CD4-positive, alpha-beta T cell treated with Interleukin-6 at 100 ng/mL for 8 hours (primary cell): ENCODE measurements around the gene CMSS1.

Experiments
- DNase-seq: peaks from one replicate; pipeline ENCODE4 v3.0.0-alpha.2; 2020; ENCODE audit warnings: mixed read lengths, low spot score

Gene CMSS1

DNA sequence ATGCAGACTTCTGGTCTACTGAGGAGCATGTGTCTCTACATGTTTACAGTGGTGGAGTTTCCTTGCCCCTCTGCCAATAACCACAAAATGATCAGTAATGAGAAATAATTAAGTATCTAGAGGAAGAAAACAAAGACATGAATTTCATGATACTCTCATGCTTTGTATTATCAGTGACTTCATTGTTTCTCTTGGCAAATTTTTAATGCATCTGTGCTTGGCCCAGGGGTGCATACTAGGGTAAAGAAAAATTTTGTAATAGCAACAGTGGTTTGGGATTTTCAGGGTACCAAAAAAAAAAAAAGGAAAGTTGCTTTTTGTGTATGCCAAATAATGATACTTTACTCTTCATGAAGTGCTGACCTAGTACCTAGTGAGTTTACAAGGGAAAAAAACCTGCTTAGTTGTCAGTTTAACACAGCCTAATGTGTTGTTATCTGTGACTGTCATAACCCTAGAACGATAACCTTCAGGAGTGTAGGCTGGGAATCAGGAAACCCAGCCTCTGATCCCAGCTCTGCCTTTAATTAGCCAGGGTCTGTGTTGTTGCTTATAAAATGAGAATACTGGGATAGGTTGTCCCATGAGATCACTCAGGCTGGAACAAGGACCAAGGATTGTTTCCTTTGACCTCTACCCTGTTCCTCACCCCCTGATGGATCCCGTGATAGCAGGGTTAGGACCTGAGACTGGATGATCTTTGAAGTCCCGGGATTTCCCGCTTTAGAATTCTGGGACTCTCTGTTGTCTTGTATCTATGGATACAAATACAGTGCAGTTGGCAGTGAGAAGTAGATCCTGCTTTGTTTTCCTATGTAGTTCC lies 117.5 kb downstream of the CMSS1 start:
- DNase-seq: no peak

DNA sequence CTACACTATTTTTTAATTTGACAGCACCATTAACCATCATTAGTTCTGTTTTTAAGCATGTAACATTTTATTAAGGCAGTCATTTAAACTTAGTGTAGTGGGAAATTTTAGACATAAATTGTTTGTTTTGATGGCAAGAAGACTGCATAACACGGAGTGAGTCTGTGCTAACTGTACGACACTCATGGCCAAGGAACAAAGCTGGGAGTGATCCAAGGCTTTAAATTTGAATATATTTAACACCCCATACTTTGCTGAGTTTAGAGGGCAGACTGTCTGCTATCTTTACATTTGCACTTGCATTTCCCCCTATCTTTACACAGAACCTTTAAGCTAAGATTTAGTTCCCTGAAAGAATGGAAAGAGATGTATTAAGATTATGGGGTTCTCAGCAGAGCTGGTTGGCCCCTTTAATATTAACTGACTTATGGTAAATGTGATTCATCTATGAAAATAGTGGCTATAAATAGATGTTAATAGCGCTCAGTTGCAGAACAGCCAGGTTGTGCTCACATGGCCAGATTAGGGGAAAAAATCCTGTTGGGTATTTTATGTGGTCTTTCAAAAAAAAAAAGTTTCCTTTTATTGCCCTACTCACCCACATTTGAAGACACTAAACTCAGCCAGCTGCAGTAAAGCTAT lies 120.7 kb downstream of the CMSS1 start:
- DNase-seq: no peak

DNA sequence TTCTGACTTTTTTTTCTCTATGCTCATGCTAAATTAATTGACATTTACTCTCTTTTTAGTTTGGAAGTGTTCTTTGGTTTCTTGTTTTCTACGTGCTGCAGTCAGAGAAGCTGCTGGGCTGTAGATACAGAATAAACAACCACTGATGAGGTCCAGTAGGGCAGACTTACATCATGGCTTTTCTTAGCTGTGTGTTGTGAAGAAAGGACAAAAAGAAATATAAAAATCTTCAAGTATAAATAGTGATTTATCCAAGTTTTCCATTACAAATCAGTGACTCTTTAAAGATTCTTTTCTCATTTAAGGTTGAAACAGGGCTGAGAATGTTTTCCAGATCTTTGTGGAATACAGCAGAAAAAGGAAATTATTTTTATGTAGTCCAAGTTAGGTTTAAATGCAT lies 122.2 kb downstream of the CMSS1 start:
- no peak for DNase-seq

DNA sequence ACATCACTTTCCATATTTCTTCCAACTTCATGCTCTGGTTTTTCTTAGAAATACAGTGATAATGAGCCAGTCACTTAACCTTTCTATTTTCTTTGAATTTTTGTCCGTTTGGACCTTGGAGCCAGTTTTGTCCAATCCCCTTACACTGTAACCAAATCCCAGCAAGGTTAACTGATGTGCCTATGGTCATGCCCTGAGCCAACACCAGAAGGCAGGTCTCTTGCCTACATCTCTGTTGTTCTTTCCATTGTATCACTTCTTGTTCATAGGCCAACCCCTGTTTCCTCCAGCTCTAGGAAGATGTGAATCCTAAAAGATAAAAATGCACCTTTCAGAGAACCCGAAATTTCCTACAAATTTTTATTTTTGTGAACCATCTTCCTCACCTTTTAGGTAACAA lies 122.7 kb downstream of the CMSS1 start:
- DNase-seq: no peak

DNA sequence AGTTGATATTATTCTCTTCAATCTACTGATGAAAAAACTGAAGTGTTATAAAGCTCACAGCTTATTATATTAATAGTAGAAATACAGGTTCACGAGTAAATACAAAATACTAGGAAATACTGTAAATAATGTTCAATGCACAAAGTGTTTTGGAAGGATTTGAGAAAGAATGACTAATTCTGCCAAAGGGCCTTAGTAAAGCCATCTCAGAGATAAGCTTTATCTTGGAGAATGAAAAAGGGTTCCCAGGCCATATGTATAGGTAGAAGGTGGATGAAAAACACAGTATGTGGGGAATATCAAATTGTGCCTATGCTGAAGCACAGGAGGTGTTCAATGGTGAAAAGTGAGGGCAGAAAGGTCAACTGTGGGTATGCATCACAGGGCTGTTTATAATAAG lies 123.5 kb downstream of the CMSS1 start:
- no peak for DNase-seq

DNA sequence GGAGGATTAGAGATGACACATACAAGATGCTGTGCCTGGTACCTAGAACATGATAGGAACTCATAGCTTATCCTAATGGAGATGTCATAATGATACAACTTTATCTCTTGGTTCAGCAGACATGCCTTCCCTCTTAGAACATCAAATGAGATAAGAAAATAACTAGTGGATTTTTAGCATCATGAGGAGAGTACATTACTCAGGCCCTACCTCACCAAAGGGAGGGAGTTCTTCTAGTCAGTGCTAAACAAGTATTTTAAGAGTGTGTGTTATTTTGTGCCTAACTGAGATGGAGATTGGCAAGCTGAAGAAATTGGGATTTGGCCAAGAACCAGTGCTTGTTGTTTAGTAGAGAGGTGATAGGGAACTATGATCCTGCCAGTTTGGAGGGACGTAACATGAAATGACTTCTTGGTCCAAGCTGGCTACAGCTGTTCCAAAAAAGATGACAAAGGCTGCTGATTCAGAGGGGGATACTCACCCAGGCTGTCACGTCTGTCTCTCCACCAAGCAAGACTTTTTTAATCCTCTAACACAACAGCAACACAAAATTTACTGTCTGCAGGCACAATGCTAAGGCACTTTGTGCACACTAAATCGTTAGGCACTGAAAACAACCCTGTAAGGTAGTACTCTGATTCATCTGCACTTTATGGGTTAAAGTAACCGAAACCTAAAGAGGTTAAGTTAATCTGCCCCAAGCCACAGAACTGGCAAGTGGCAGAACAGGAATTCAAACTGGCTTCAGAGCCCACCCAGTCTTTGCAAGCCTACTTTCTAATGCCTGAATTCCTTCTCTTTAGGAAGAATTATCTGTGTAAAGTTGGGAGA lies 126.5 kb downstream of the CMSS1 start:
- DNase-seq: no peak

DNA sequence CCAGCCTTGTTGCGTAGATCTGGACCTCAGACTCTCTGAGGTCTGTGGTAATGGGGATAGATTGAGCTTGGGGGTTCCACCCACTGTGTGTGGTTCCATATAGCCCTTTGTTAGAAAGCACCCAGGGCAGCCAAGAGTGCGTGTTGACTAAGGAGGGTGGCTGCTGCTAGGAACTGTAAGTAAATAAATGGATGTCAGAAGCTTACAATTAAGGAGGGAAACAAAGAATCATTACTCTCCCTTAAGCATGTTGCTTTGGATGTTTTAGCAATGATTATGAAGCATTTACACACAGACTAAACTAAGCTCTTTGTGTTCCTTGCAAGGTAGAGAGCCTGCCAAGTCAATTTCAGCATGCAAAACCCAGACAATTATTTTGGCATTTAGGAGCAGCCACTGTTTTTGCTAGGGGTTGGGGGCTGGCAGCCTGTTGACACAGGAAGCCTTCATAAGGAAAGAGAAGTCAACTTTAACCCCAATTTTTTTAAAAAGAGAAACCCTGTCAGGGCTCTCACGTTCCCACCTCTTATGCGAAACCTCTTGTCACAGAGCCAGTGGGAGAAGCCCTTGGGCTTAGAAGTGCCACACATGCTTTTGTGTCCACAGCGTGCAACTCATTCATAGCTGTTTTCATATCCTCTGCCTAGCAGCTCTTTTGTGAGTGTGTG lies 127.8 kb downstream of the CMSS1 start:
- DNase-seq: no peak

DNA sequence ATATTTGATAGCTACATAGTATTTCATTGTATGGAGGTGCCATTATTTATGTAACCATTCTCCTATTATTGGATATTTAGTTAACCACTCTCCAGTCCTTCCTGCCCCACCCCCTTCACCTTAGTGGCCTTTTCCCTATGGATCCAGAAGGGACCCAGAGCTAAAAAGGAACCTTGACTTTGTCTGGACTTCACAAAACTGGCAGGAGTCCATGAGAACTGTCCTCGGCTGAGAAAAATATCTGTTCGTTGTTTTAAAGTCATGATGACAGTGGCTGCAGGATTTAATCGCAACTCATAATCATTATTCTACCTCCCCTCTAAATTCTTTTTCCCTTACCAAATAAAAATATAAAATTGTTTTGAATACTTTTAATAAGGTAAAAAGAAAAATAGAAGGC lies 129.7 kb downstream of the CMSS1 start:
- no peak for DNase-seq

DNA sequence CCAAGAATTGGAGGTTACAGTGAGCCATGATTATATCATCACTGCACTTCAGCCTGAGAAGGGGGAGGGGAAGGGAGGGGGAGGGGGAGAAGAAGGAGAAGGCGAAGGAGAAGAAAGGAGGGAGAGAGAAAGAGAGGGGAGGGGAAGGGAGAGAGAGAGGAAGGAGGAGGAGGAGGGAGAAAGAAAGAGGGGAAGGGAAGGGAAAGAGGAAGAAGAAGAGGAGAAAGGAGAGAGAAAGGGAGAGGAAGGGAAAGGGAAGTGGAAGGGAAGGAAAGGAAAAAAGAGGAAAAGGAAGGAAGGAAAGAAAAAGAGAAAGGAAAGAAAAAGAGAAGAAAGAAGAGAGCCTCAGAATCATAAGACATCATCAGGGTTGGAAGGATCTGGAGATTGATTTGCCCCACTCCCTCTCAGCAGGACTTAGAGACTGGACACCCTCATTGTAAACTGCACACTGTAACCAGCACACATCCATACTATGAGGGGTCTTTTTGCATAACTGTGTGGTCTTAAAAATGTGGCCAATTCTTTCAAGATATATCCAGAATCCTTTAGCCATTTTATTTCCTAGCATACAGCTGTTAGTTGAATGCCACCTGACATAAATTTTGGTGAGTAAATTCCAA lies 130.9 kb downstream of the CMSS1 start:
- DNase-seq: no peak

DNA sequence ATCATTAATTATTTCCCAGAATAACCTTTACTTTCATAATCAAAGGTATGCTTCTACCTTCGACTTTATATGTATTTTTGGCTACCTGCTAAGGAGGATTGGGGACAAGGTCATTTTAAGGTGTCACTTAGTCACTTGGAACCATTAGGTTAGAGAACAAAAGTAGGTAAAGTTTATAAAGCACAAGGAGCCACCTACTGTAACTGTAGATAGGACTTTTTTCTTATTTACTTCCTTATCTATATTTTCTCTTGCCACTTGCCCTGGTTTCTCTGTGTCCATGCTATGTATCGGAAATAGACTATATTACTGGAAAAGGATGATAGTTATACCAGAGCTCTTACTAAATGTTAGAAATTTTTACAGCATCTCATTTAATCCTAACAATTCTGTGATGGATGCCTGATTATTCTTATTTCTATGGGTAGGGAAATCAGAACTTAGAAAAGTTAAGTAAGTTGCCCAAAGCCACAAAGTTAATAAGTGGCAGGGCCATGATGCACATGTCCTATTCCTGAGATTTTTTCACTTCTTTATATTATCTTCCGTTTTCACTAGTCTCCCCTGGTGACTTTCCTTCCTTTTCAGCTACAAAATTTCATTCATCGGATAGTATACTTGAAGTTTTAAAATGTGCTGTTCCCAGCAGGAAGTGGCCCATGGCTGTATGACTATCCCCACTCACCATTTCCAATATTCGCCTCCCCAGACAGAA lies 132.5 kb downstream of the CMSS1 start:
- no peak for DNase-seq

DNA sequence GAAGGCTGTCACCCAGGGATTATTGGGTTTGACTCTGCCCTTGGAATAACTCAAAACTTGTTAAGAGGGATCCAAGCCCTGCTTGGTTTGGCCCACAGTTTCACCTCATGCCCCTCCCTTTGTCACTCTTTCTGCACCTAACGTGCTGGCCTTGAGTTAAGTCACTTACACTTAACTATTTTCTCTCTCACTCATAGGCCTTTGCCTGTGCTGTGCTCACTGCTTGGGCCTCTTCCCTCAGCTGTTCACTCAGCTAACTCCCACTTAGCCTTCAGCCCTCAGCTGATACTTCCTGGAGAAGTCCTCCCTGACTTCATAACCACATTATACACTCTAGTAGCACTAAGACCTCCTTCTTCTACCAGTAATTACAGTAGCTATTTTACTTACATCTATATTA lies 133.3 kb downstream of the CMSS1 start:
- no peak for DNase-seq

DNA sequence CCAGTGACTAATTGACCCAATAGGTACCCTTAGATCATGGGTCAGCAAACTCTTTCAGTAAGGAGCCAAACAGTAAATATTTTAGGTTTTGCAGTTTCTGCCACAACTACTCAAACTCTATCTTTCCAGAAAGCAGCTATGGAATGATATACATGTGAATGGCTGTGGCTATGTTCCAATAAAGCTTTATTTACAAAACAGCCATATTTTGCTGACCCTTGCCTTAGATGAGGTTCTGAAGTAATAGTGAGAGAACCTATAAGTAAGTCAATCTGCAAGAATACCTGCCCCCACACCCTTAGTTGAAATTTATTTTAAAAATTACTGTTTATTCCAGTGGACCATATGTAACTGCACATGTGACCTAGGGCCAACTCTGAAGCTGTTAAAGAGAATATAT lies 134.0 kb downstream of the CMSS1 start:
- DNase-seq: no peak

DNA sequence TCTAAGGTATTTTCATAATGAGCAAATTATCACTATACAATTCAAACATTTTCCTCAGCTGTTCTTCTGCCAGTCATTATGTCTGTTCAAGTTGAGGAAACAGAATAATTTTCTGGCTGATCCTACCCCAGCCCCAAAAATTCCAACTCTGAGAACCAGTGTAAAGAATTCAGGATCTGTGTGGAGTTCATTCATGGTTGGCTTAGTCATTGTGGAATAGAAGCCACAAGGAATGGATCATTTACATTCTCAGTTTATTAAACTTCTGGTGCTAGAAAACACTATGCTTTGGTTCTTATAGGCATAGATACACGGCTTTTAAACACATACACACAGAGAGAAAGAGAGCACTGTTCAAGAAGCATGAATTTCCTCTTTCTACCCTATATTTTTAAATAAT lies 134.6 kb downstream of the CMSS1 start:
- no peak for DNase-seq

DNA sequence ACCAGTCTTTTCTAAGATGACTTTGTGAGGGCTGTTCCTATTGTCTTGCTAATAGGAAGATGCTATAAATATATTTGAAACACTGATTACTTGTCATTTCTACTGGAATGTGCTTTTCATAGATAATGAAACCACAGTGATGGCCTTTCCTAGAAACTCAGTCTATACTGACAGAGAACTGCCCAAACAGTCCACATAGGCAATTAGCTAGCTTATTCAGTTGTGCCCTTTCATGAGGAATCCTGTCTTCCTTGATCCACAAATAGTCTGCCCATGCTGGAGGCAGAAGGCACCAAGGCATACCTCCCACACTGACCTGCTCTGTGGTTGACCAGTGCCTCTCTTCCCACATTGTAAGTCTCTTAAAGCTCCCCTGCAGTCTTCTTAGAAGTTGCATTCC lies 135.9 kb downstream of the CMSS1 start:
- DNase-seq: no peak

DNA sequence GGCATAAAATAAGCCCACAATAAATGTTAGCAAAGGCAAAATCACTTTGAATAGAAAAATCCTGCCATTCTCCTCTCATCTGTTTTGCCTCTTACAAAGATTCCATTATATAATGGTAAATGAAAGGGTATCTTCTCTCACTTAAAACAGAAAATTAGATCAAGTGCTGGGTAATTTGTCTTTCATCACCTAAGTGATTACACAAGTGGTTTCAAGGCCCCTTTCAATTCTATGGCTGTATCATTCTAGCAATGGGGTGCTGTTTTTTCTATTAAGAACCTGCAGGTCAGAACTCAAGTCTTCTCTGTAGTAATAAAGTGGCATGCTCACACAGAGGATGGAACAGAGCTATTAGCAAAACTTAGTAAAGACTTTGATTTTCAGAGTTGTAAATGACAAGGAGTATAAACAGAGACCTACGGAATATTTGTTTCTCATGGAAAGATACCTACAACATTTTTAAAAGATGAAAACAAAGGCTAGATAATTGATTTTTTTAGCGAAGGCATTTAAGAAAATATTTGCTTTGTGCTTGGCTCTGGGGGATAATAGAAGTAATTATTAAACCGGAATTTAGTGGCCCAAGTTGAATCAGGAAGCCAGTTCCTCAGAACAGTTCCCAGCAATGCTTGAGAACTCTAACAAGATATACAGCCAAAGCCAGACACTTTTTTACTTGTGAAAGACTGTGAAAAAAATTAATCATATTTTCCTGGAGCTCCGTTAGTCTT lies 137.4 kb downstream of the CMSS1 start:
- no peak for DNase-seq

DNA sequence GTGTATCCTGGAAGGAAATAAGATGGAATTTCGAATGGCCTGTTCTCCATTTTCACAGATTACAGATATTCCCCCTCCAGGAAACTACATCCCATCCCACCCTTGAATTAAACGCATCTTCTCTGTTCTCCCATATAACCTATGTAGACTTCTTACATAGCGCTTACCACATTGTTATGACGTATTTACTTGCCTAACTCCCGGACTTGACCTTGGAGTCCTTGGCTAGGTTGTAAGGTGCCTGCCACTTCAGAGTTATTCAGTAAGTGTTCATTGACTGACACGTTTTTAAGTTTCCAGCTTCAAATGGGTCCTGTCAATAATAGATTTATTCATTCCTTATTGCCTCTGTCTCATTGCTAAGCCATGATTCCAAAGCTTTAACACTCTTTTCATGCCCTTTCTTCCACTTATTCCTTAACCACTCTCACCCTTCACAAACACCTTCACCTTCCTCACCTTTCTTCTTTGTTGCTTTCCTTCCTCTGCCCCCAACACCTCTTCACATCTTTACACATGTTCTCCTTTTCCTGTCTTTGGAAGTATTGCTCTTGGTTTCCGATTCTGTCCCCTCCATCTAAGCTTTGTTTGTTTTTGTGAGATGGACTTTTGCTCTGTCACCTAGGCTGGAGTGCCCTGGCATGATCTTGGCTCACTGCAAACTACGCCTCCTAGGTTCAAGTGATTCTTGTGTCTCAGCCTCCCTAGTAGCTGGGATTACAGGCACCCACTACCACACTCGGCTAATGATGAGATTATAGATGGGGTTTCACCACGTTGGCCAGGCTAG lies 138.3 kb downstream of the CMSS1 start:
- no peak for DNase-seq

DNA sequence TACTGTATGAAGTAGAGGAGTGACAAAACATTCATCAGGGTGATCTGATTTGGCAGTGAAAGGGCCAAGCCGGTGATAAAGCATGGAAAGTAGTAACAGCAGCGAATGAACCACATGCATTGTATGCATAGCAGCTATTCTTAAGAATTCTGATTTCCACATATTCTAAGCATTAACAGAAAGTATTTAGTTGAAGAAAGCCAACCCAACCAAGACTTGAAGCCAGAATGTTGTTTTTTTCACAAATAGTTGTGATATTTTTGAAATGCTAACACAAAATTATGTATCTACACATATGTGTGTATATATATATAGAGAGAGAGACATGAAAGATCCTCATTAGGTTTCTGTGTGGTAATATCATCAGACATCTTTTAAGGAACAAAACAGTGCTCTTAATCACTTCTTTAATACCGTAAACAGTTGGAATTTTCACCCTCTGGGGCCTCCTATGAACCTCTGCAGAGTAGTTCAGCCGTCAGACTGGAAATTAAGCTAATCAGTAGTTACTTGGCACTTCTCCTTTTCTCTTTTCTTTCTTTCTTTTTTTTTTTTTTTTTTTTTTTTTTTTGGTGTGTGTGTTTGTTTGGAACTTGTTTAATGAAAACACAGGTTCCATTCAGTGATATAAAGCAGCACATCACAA lies 139.6 kb downstream of the CMSS1 start:
- no peak for DNase-seq

DNA sequence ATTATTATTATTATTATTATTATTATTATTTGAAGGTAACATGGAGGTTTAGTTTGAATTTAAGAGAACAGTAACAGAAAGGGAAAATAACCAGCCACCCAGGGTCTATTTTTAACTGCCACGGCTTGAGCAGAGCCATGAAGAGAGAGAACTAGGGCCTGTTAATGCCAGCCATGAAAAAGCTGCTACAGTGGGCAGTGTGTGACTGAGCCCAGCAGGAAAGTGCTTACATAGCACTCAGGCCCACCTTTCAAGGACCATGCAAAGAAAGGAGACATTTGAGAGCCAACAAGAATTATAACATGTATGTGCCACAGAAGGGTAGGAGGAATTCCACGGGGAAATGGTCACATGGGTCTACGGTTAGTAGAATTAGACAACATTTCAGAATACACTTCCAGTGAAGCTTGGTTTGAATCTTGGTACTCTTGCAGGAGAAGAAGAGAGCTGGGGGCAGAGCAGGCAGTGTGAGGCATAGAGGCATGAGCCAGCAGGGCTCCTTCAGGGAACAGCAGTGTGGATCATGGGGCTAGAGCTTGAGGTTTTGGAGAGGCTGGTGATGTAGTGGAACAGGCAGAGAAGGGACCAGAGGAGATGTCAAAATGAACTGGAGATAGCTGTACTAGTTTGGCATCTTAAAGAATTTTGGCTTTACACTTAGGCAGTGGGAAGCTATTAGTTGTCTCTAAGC lies 140.7 kb downstream of the CMSS1 start:
- no peak for DNase-seq
